H9 (cell line): Measurements from ENCODE around the gene TPD52L1. TPM values are rescaled to one million over a fixed set of nuclear protein-coding genes. Genes with fewer than 3 reads are reported as not detected.

Source experiments
- DNase-seq: peaks from one replicate; pipeline ENCODE4 v3.0.0-alpha.2; 2017
- H2AFZ ChIP-seq: one replicate; pipeline ENCODE4 v1.6.1; 2013; ENCODE audit warnings: mild to moderate bottlenecking, low read length, control low read depth, moderate library complexity
- H2AK5ac ChIP-seq: 2 replicates; pipeline ENCODE4 v1.6.1; 2013; ENCODE audit warnings: low read length, control low read depth, mixed read lengths; ENCODE audit not compliant: insufficient read length
- H2BK120ac ChIP-seq: one replicate; pipeline ENCODE4 v1.6.1; 2013; ENCODE audit warnings: low read depth, mild to moderate bottlenecking, low read length, control low read depth, inconsistent platforms; ENCODE audit not compliant: poor library complexity, severe bottlenecking
- H2BK12ac ChIP-seq: 2 replicates; pipeline ENCODE4 v1.6.1; 2013; ENCODE audit warnings: low read length, control low read depth, mixed read lengths, low read depth; ENCODE audit not compliant: insufficient read length
- H2BK15ac ChIP-seq: 2 replicates; pipeline ENCODE4 v1.6.1; 2013; ENCODE audit warnings: low read depth, low read length, control low read depth
- H2BK20ac ChIP-seq: one replicate; pipeline ENCODE4 v1.6.1; 2013; ENCODE audit warnings: low read depth, mild to moderate bottlenecking, low read length, control low read depth, inconsistent platforms; ENCODE audit not compliant: poor library complexity, severe bottlenecking
- H2BK5ac ChIP-seq: 2 replicates; pipeline ENCODE4 v1.6.1; 2013; ENCODE audit warnings: low read length, control low read depth, mixed read lengths; ENCODE audit not compliant: insufficient read length
- H3K14ac ChIP-seq: 2 replicates; pipeline ENCODE4 v1.6.1; 2013; ENCODE audit warnings: low read length, control low read depth; ENCODE audit not compliant: insufficient read depth
- H3K18ac ChIP-seq: 2 replicates; pipeline ENCODE4 v1.6.1; 2013; ENCODE audit warnings: low read depth, mild to moderate bottlenecking, mixed read lengths, low read length, control low read depth; ENCODE audit not compliant: insufficient read length
- H3K23ac ChIP-seq: 2 replicates; pipeline ENCODE4 v1.6.1; 2013; ENCODE audit warnings: low read length, control low read depth, mixed read lengths, low read depth; ENCODE audit not compliant: insufficient read length
- H3K23me2 ChIP-seq: 2 replicates; pipeline ENCODE4 v1.6.1; 2013; ENCODE audit warnings: low read depth, mild to moderate bottlenecking, mixed read lengths, low read length, control low read depth; ENCODE audit not compliant: insufficient read length, poor library complexity, severe bottlenecking
- H3K27ac ChIP-seq: 2 replicates; pipeline ENCODE4 v1.5.1; 2013; ENCODE audit warnings: low read length, control low read depth, mixed read lengths, low read depth; ENCODE audit not compliant: insufficient read length
- H3K27me3 ChIP-seq: 2 replicates; pipeline ENCODE4 v1.6.1; 2013; ENCODE audit warnings: low read length, control low read depth, inconsistent platforms; ENCODE audit not compliant: insufficient read depth
- H3K4ac ChIP-seq: 2 replicates; pipeline ENCODE4 v1.6.1; 2013; ENCODE audit warnings: low read depth, mild to moderate bottlenecking, control low read depth, inconsistent platforms, low read length, moderate library complexity
- H3K4me1 ChIP-seq: 2 replicates; pipeline ENCODE4 v1.6.1; 2013; ENCODE audit warnings: low read length, control low read depth, inconsistent platforms; ENCODE audit not compliant: insufficient read depth
- H3K4me2 ChIP-seq: 2 replicates; pipeline ENCODE4 v1.6.1; 2013; ENCODE audit warnings: low read length, control low read depth, mixed read lengths; ENCODE audit not compliant: insufficient read length, insufficient read depth
- H3K56ac ChIP-seq: 2 replicates; pipeline ENCODE4 v1.6.1; 2013; ENCODE audit warnings: low read depth, mild to moderate bottlenecking, mixed read lengths, low read length, control low read depth; ENCODE audit not compliant: insufficient read length
- H3K79me1 ChIP-seq: 2 replicates; pipeline ENCODE4 v1.6.1; 2013; ENCODE audit warnings: low read depth, mild to moderate bottlenecking, moderate library complexity, low read length, control low read depth, inconsistent platforms; ENCODE audit not compliant: insufficient read depth, poor library complexity, severe bottlenecking
- H3K79me2 ChIP-seq: 2 replicates; pipeline ENCODE4 v1.6.1; 2013; ENCODE audit warnings: low read length, control low read depth, inconsistent platforms; ENCODE audit not compliant: insufficient read depth
- H3K9ac ChIP-seq: 2 replicates; pipeline ENCODE4 v1.6.1; 2013; ENCODE audit warnings: low read length, control low read depth, mixed read lengths; ENCODE audit not compliant: insufficient read length; ENCODE audit errors: extremely low read depth
- H3K9me3 ChIP-seq: one replicate; pipeline ENCODE4 v1.6.1; 2013; ENCODE audit warnings: low read depth, low read length, inconsistent platforms; ENCODE audit not compliant: control insufficient read depth
- H3T11ph ChIP-seq: one replicate; pipeline ENCODE4 v1.6.1; 2013; ENCODE audit warnings: mild to moderate bottlenecking, low read length, control low read depth, inconsistent platforms
- H4K20me1 ChIP-seq: one replicate; pipeline ENCODE4 v1.6.1; 2013; ENCODE audit not compliant: control insufficient read depth, insufficient read length, insufficient read depth
- H4K5ac ChIP-seq: 2 replicates; pipeline ENCODE4 v1.6.1; 2013; ENCODE audit warnings: low read depth, mild to moderate bottlenecking, mixed read lengths, low read length, control low read depth; ENCODE audit not compliant: insufficient read length
- H4K8ac ChIP-seq: replicated peaks from 2 replicates; pipeline ENCODE4 v1.6.1; 2013; ENCODE audit warnings: low read length, control low read depth, mixed read lengths, low read depth; ENCODE audit not compliant: insufficient read length
- H4K91ac ChIP-seq: 2 replicates; pipeline ENCODE4 v1.6.1; 2013; ENCODE audit warnings: low read depth, mild to moderate bottlenecking, moderate library complexity, mixed read lengths, low read length, control low read depth; ENCODE audit not compliant: insufficient read length
- H3K27ac Mint-ChIP-seq, 3 experiments: 2 replicates in 2 of 3; 3 replicates in 1 of 3; pipeline ENCODE4 v1.8.0; 2020 to 2021; ENCODE audit warnings: mixed read lengths in 3 of 3, mild to moderate bottlenecking in 1 of 3, moderate library complexity in 1 of 3
- H3K27me3 Mint-ChIP-seq: 2 replicates; pipeline ENCODE4 v1.8.0; 2021; ENCODE audit warnings: low read depth, mild to moderate bottlenecking, moderate library complexity, mixed read lengths
- H3K36me3 Mint-ChIP-seq, 3 experiments: 2 replicates in 2 of 3; 3 replicates in 1 of 3; pipeline ENCODE4 v1.8.0; 2020 to 2021; ENCODE audit warnings: low read depth in 3 of 3, mixed read lengths in 3 of 3; ENCODE audit not compliant: insufficient read depth in 1 of 3
- H3K4me1 Mint-ChIP-seq, 2 experiments: 2 replicates each; pipeline ENCODE4 v1.8.0; 2020; ENCODE audit warnings: mixed read lengths in 2 of 2
- H3K4me3 Mint-ChIP-seq, 2 experiments: 2 replicates in 1 of 2; 3 replicates in 1 of 2; pipeline ENCODE4 v1.8.0; 2020 to 2021; ENCODE audit warnings: mild to moderate bottlenecking in 2 of 2, mixed read lengths in 2 of 2, moderate library complexity in 1 of 2
- H3K9me3 Mint-ChIP-seq, 2 experiments: 2 replicates in 1 of 2; 3 replicates in 1 of 2; pipeline ENCODE4 v1.8.0; 2020; ENCODE audit warnings: mild to moderate bottlenecking in 2 of 2, mixed read lengths in 2 of 2, moderate library complexity in 1 of 2
- CTCF ChIP-seq: fragments of 200-600 bp; sonication (generic); conservative IDR thresholded peaks from 3 replicates; pipeline ENCODE4 v1.8.0; 2021; ENCODE audit warnings: antibody characterized with exemption, mild to moderate bottlenecking
- WGBS: extraction: QIAGEN DNeasy Blood & Tissue Kit; methylation state at CpG from one replicate; pipeline ENCODE4 v1.1.7; 2013; ENCODE audit warnings: missing lambda C conversion rate, low lambda C conversion rate, mixed read lengths; ENCODE audit not compliant: insufficient read length; ENCODE audit errors: extremely low coverage; 5-methylcytosine and 5-hydroxymethylcytosine counted together
- total RNA-seq: library from RNA; stranded (reverse); gene quantifications from 2 replicates; pipeline ENCODE4 v1.2.1, GENCODE V29; 2021

Gene TPD52L1
- total RNA-seq, 1 experiment from 2014 or later, result 6.6 TPM

GRCh38 chr6:125268765-125269164 is 115.2 kb downstream of the TPD52L1 start:
- no peak overlapping the region for H4K8ac ChIP-seq
- H4K5ac ChIP-seq, result no peak overlapping the region
- no peak overlapping the region for H2BK12ac ChIP-seq
- no peak overlapping the region for H2AK5ac ChIP-seq
- no peak overlapping the region for H3K4me2 ChIP-seq
- H2BK20ac ChIP-seq, result no peak overlapping the region
- H3K14ac ChIP-seq, result no peak overlapping the region; the same call in 1 of the 2 replicates
- H2BK120ac ChIP-seq, result no peak overlapping the region
- no peak overlapping the region for H4K91ac ChIP-seq
- DNase-seq, result no peak
- Mint-ChIP-seq H3K4me1 (no peaks in the 10 kb centered on the region), H3K27ac (no peak overlapping the region), H3K27me3 (no peaks in the 10 kb centered on the region), H3K4me3 (no peak overlapping the region), H3K36me3 (peaks cover 0 to 15% (median 5%) of the 10 kb centered on the region in 3 experiments; a peak in 3 of 7 replicates), H3K9me3 (no peaks in the 10 kb centered on the region)
- H4K20me1 ChIP-seq, result no peaks in the 10 kb centered on the region
- H3K4ac ChIP-seq, result no peak overlapping the region
- H2BK5ac ChIP-seq, result no peak overlapping the region
- H3K27ac ChIP-seq, result no peak overlapping the region
- WGBS, result no CpG with 5 or more reads among the region's 4 CpGs
- no peak overlapping the region for H2BK15ac ChIP-seq
- no peaks in the 10 kb centered on the region for H3K9me3 ChIP-seq
- no peaks in the 10 kb centered on the region for H3K79me1 ChIP-seq
- no peaks in the 10 kb centered on the region for H3K4me1 ChIP-seq
- no peak overlapping the region for H3K9ac ChIP-seq
- H3T11ph ChIP-seq, result no peak overlapping the region
- no peak for TF ChIP-seq CTCF
- no peak overlapping the region for H3K56ac ChIP-seq
- no peak overlapping the region for H3K23ac ChIP-seq
- H3K23me2 ChIP-seq, result no peaks in the 10 kb centered on the region
- no peak overlapping the region for H2AFZ ChIP-seq
- no peak overlapping the region for H3K18ac ChIP-seq
- no peaks in the 10 kb centered on the region for H3K27me3 ChIP-seq
- H3K79me2 ChIP-seq, result no peaks in the 10 kb centered on the region
